Adrenal gland (tissue), 12 donors: ENCODE data around the gene TINCR. TPM values are rescaled to one million over a fixed set of nuclear protein-coding genes. Genes with fewer than 3 reads are reported as not detected.

Source experiments
- DNase-seq, 7 donors: peaks; one replicate each; pipeline ENCODE4 v3.0.0-alpha.2; 2019 to 2020
- H3K27ac ChIP-seq, 5 donors: fragments of 200-600 bp; sonication (generic) in 4 of 5; 1 replicate in 3 of 5; 2 replicates in 2 of 5; pipeline versions ENCODE4 v1.5.1 to v1.8.0; 2016 to 2020; ENCODE audit warnings: mild to moderate bottlenecking in 1 of 5
- H3K27me3 ChIP-seq: fragments of 200-600 bp; 2 replicates; pipeline ENCODE4 v1.8.0; 2021
- H3K36me3 ChIP-seq, 2 donors: fragments of 200-600 bp; replicated peaks in 1 of 2; 1 replicate in 1 of 2; 2 replicates in 1 of 2; pipeline versions ENCODE4 v1.5.1 to v1.8.0; 2018 to 2022
- H3K4me1 ChIP-seq, 2 donors: fragments of 200-600 bp; replicated peaks in 1 of 2; 1 replicate in 1 of 2; 2 replicates in 1 of 2; pipeline versions ENCODE4 v1.5.1 to v1.8.0; 2018 to 2021
- H3K4me3 ChIP-seq, 4 donors: fragments of 200-600 bp; sonication (generic) in 3 of 4; one replicate each; pipeline ENCODE4 v1.5.1; 2016 to 2018
- H3K9me3 ChIP-seq, 3 donors: fragments of 200-600 bp; sonication (generic) in 1 of 3; replicated peaks in 1 of 3; 1 replicate in 2 of 3; 2 replicates in 1 of 3; pipeline versions ENCODE4 v1.5.1 to v1.8.0; 2016 to 2021
- CTCF ChIP-seq, 6 experiments: fragments of 450-650 bp in 4 of 6; fragments of 200-600 bp in 2 of 6; sonication (generic) in 1 of 6; IDR thresholded peaks; 1 replicate in 5 of 6; 2 replicates in 1 of 6; pipeline versions ENCODE4 v1.5.1 to v1.8.0; 2016 to 2021; ENCODE audit warnings: antibody characterized with exemption in 6 of 6, mild to moderate bottlenecking in 2 of 6, moderate library complexity in 1 of 6
- POLR2A ChIP-seq, 2 donors: fragments of 450-650 bp; IDR thresholded peaks; one replicate each; pipeline ENCODE4 v1.6.1; 2017; ENCODE audit warnings: antibody characterized with exemption in 2 of 2, mild to moderate bottlenecking in 2 of 2, moderate library complexity in 1 of 2
- WGBS, 4 donors: extraction: QIAGEN DNeasy Blood & Tissue Kit in 2 of 4; methylation state at CpG; one replicate each; pipeline versions ENCODE4 v1.1.5 to v1.1.7; 2013 to 2017; 5-methylcytosine and 5-hydroxymethylcytosine counted together
- intact Hi-C, 2 donors: fragments of 100-400 bp; cut with DNase I; formaldehyde crosslinking; loops; one replicate each; pipeline versions ENCODE4 v1.14.1 to v1.15.0; 2022 to 2023
- polyA plus RNA-seq, 3 donors: library from polyadenylated mRNA; stranded (reverse); fragments of 200-250 nt in 2 of 3; fragments of 350-450 nt in 1 of 3; fragmentation: Illumina TruSeq in 1 of 3; extraction: RNeasy Lipid Tissue Mini Kit (QIAGEN cat#74804) in 1 of 3; gene quantifications; one replicate each; pipeline ENCODE4 v1.2.3, GENCODE V29; 2013 to 2014
- total RNA-seq, 9 donors: library from RNA; depleted of rRNA in 4 of 9; stranded (reverse); fragments of >200 nt in 4 of 9; fragments of 120-200 nt in 1 of 9; fragmentation: NEBNext Ultra II Directional in 1 of 9; extraction: Animal tissue kit (Norgen Biotek cat#: 25700) in 1 of 9; gene quantifications; one replicate each; pipeline versions ENCODE4 v1.1.0 to v1.2.4, GENCODE V29; 2013 to 2023
- donor health status: healthy with polysubstance abuse.
- donor health status: Bipolar disorder and iron deficiency.
- donor health status: DM: yes; HTN: yes; CAD: no.
- donor health status: DM: no; HTN: no; CAD: no.
- donor health status: DM: no; HTN: no; CAD: no.
- donor health status: DM: yes; HTN: yes; CAD: no.

The TINCR gene
- total and polyA plus RNA-seq, 12 donors: 0.22 to 3.0 (median 0.77) TPM; not detected in 3

- WGBS, 4 donors: 92 to 97% (median 94%) methylated on average over 7 to 9 of the region's 9 CpGs
- Histone ChIP-seq H3K27ac (no peak overlapping the region), H3K4me3 (no peak overlapping the region), H3K9me3 (no peaks in the 10 kb centered on the region), H3K4me1 (no peaks in the 10 kb centered on the region), H3K36me3 (peaks cover 7 to 100% of the 10 kb centered on the region in 2 donors), H3K27me3 (no peaks in the 10 kb centered on the region)
- DNase-seq: no peak
- intact Hi-C loops: no loop called here
- TF ChIP-seq POLR2A (IDR thresholded peaks at IDR 0.05): no peak
- TF ChIP-seq CTCF (IDR thresholded peaks at IDR 0.05): no peak
These were observed 28.0 kb upstream of the TINCR start for GRCh38 chr19:5595745-5596144.

GRCh38 chr19:5595129-5595528 is 27.4 kb upstream of the TINCR start:
- DNase-seq: no peak
- H3K36me3 ChIP-seq: peaks cover 5 to 100% of the 10 kb centered on the region in 2 donors
- H3K4me3 ChIP-seq: no peak overlapping the region
- H3K9me3 ChIP-seq: no peaks in the 10 kb centered on the region
- no peak for TF ChIP-seq CTCF (IDR thresholded peaks at IDR 0.05)
- TF ChIP-seq POLR2A (IDR thresholded peaks at IDR 0.05): no peak
- H3K4me1 ChIP-seq: no peaks in the 10 kb centered on the region
- H3K27ac ChIP-seq: no peak overlapping the region
- WGBS, 4 donors: 88 to 93% (median 92%) methylated on average over 12 to 18 of the region's 18 CpGs
- H3K27me3 ChIP-seq: no peaks in the 10 kb centered on the region
- intact Hi-C loops: no loop called here

GRCh38 chr19:5594521-5594950 is 26.8 kb upstream of the TINCR start:
- no peak for DNase-seq
- 86 to 93% (median 90%) methylated on average over 5 to 7 of the region's 7 CpGs for WGBS, 4 donors
- no peaks in the 10 kb centered on the region for H3K27me3 ChIP-seq
- TF ChIP-seq CTCF (IDR thresholded peaks at IDR 0.05): no peak
- H3K36me3 ChIP-seq: peaks cover 0 to 100% of the 10 kb centered on the region in 2 donors
- H3K9me3 ChIP-seq: no peaks in the 10 kb centered on the region
- no peak overlapping the region for H3K4me3 ChIP-seq
- intact Hi-C loops: no loop called here
- H3K27ac ChIP-seq: no peak overlapping the region
- H3K4me1 ChIP-seq: no peaks in the 10 kb centered on the region

DNA sequence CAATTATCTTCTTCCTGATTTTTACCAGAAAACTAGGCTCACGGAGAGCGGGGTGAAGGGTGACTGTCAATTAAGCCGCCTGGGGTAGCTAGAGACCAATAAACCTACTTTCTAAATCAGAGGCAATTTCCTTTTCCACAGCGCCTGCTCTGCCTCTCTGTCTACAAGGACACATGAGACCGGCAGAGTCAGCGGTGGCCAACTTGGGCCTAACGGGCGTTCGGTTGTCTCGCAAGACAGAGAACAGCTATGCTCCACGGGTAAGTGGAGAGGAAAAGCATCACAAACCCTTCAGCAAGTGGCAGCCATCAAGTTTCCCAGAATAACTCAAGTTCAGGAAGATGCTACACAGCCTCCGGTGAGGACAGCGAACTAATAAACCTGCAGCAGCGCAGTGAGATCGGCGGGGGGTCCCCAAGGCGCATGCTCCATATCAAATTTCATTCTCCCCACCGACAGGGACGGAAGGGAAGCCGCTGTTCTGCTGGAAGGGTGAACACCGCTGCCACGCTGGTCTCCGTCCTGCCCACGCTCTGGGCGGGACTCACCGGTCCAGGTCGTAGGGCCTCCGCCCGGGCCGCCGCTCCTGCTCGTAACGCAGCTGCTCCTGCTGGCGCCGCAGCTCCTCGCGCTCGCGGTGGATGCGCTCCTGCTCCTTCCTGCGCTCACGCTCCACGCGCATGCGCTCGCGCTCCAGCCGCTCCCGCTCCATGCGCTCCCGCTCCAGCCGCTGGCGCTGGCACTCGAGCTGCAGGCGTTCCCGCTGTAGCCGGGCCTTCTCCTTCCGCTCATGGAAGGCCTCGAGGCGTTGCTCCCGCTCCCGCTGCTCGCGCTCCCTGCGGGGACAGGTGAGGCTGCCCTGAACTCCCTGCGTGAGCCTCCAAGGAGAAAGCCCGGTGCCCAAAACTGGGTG is 25.8 kb upstream of the TINCR start:
- Histone ChIP-seq H3K27ac (no peak overlapping the region), H3K4me3 (no peak overlapping the region), H3K4me1 (no peaks in the 10 kb centered on the region), H3K27me3 (no peaks in the 10 kb centered on the region), H3K36me3 (peaks cover 0 to 100% of the 10 kb centered on the region in 2 donors), H3K9me3 (no peaks in the 10 kb centered on the region)
- whole genome bisulfite sequencing, 4 donors: 89 to 94% (median 90%) methylated on average over 67 of the region's 67 CpGs
- intact Hi-C loops: no loop called here
- TF ChIP-seq POLR2A (IDR thresholded peaks at IDR 0.05): no peak
- no peak for TF ChIP-seq CTCF (IDR thresholded peaks at IDR 0.05)
- no peak for DNase-seq
